HK-2 (cell line): Measurements from ENCODE around the gene PAOX.
"Not testable (repeated sequence)": the region's sequence is repeated elsewhere in the genome, so short reads cannot be mapped to it uniquely, and the experiment has no call there.

Experiments used
- DNase-seq: peaks from one replicate; pipeline ENCODE4 v3.0.0-alpha.2; 2018; ENCODE audit not compliant: unreplicated experiment

PAOX gene

DNA sequence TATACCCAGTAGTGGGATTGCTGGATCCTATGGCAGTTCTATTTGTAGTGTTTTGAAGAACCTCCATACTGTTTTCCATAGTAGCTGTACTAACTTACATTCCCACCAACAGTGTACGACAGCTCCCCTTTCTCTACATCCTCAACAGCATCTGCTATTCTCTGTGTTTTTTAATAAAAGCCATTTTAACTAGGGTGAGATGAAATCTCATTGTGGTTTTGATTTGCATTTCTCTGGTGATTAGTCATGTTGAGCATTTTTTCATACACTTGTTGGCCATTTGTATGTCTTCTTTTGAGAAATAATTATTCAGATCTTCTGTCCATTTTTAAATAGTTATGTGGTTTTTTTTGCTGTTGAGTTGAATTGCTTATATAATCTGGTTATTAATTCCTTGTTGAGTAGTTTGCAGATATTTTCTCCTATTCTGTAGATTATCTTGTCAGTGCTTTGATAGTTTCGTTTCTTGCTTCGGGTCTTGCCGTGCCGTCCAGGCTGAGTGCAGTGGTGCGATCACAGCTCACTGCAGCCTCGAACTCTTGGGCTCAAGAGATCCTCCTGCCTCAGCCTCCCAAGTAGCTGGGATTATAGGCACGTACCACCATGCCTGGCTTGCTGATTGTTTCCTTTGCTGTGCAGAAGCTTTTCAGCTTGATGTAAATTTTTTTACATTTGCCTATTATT, 26.9 kb downstream of the PAOX start:
- no peak for DNase-seq

DNA sequence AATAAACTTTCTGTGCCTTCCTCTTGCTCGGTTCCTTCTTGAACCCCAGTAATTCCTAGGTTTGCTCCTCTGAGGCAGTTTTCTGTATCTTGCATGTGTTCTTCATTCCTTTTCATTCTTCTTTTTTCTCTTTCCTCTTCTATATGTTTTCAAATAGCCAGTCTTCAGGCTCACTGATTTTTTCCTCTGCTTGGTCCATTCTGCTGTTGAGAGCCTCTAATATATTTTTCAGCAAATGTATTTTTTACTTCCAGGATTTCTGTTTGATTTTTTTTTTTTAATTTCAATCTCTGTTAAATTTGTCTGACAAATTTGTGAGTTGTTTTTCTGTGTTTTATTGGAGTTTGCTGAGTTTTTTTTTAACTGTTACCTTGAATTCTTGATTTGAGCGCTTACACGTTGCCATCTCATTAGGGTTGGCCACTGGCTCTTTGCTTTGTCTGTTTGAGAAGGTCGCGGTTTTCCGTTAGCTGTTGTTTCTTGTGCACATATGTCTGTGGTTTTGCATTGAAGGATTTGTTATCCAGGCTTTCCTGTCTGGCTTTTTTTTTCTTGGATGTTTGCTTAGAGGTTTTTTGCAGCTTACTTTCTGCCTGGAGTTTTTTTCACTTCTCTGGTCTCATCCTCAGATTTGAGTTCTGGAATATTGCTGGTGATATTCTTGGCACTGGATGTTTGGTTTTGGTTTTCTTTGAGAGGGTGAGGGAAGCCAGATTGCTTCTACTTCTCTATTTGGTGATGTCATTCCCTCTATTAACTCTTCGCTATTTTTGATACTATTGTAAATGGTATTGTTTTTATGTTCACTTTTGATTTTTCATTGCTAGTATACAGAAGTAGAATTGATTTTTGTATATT, 32.7 kb downstream of the PAOX start:
- DNase-seq, result no peak

DNA sequence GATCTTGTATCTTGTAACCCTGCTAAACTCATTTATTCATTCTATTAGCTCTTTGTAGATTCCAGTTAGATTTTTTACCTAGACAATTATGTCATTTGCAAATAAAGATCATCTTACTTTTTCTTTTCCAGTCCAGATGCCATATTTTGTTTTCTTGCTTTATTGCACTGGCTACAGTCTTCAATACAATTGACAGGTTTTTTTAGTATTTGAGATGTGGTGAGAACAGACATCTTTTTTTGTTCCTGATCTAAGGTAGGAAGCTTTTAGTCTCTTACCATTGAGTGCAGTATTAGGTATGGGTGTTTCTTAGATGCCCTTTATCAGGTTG, 33.3 kb downstream of the PAOX start:
- DNase-seq, result no peak

DNA sequence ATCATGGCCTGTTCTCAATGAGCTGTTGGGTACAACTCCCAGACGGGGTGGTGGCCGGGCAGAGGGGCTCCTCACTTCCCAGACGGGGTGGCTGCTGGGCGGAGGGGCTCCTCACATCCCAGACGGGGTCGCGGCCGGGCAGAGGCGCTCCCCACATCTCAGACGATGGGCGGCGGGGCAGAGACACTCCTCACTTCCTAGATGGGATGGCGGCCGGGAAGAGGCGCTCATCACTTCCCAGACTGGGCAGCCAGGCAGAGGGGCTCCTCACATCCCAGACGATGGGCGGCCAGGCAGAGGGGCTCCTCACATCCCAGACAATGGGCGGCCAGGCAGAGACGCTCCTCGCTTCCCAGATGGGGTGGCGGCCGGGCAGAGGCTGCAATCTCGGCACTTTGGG, 35.3 kb downstream of the PAOX start:
- not testable (repeated sequence) for DNase-seq

DNA sequence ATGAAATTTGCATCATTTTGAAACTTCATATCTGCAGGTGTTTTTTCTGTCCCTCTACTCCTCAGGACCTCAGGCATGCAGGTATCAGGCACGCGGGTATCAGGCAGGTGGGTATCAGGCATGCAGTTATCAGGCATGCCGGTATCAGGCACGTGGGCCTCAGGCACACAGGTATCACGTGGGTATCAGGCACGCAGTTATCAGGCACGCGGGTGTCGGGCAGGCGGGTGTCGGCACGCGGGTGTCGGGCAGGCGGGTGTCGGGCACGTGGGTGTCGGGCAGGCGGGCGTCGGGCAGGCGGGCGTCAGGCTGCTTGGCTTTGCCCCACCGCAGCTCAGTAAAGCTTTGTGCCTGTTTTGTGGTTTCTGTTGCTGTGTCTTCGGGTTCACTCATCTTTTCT, 36.7 kb downstream of the PAOX start:
- DNase-seq, result no peak

DNA sequence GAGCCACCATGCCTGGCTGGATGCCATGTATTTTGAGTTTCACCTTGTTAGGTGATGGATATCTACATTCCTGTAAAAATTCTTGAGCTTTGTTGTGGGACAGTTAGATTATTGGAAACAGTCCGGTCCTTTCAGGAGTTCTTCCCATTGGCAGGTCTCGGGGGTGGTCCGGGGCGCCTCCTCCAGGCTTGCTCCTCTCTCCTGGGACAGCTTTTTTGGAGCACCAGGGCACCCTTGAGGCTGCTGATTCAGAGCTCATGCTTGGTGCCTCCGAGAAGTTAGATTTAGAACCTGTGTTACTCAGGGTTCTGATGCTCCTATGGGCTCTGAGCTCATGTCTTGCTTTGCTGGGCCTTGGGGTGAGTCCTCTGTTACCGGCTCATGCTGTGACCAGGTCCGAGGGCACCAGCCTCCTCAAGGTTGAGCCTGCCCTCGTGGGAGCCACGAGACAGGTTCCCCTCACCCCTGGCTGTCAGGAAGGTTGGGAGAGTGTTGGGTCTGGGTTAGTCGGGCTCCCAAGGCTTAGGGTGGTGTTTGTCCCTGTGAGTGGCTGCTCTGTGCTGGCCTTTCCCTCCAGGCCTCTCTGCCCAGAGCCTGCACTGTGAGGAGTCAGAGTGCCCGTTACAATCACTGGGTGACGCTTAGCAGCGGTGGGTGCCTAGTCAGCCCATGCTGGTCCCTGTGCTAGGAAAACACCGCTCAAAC, 39.4 kb downstream of the PAOX start:
- DNase-seq, result no peak

DNA sequence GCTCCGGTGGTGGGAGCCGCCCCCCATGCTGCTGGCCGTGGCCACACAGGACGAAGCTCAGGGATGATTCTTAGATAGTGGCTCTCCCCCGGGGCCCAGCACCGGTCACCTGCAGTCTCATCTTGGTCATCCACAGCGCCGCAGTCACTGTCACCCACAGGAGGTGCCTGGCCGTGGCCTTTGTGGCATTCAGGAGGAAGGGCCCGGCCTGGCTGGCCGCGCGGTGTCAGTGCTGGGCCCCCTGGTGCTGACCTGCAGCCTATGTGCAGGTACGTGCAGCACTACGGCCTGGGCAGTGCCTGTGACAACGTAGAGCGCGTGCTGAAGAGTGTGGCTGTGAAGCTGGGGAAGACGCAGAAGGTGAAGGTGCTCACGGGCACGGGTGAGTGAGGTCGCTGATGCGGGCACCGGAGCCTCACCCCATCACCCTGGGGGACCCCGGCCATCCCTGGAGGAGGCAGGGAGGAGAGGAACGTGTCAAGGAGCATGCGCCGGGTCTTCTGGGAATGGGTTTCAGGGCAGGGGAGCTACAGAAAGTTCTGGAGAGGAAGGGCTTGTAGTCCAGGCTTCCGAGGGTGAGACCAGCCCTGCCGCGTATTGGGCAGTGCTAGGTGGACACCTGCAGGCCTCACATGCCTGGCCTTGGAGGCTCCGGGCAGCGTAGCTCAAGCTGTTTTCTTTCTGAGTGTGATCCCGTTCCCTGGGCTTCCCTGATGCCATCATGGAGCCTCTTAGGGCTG, 40.3 kb downstream of the PAOX start:
- DNase-seq, result no peak

DNA sequence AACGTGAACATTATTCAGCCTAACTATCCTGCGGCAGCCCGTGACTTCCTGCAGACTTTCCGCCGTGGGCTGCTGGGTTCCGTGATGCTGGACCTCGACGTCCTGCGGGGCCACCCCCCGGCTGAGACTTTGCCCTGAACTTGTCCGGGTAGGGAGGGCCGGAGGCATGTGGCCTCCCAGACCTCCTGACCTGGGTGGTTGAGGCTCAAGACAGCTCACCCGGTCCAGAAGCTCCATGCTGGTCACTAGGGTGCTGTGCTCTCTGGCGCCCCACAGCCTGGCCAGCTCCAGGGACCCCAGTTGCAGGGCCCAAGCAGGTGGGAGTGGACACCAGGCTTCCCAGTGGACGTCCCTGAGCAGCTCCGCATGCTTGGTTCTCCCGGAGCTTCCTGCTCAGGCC, 41.0 kb downstream of the PAOX start:
- DNase-seq, result no peak

DNA sequence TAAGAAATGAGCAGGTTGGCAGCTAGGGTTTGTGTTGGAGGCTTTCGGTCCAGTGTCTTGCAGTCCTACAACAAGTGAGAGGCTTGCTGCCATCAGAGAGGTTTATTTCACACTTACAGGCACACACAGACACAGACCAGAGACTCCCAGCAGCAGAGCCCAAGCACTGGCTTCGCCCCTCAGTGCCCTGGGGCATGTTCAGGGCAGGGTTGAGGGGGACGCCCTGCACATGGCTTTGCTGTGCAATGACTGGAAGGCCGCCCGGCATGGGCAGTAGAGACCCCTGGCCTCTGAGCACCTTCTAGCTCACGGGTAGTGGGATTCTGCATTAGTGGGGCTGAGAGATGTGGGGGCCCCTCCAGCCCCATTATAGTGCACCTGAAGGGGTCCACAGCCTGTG, 41.5 kb downstream of the PAOX start:
- no peak for DNase-seq

DNA sequence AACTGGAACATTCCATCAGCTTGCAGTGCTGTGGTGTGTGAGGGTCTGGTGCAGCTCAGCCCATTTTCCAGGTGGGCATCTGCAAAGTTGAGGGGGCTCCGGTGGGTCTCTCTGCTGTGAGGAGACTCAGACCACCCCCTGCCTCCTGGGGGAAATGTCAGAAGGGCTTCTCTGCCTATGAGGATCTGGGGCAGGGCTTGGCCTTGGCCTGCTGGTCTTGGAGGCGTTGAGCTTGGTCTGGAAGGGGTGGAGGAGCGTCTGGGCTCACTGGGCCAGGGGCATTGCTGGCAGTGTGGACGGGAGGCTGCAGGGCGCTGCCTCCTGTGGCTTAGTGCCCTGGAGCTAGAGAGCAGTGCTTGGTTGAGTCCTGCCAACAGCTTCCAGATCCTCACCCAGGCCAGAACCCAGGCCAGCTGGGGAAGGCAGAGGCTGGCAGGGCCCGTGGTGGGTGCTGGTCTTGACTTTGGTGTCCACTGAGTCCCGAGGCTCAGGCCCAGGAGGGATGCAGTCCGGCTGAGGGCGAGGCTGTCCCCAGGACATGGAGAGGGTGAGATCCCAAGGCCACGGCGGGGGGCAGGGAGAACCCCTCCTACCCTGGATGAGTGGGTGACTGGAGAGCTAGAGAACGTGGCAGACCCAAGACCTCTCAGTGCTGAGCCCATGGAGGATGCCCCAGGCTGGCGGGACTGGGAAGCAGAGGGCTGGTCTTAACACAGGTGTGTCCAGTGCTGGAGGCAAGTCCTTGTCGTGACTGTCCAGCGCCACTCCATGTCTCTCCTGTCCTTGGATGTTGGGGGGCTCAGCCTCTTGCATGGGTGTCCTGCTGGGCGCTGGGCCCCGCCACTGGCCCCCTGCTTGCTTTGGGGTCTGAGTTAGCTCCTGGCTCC, 42.5 kb downstream of the PAOX start:
- no peak for DNase-seq

DNA sequence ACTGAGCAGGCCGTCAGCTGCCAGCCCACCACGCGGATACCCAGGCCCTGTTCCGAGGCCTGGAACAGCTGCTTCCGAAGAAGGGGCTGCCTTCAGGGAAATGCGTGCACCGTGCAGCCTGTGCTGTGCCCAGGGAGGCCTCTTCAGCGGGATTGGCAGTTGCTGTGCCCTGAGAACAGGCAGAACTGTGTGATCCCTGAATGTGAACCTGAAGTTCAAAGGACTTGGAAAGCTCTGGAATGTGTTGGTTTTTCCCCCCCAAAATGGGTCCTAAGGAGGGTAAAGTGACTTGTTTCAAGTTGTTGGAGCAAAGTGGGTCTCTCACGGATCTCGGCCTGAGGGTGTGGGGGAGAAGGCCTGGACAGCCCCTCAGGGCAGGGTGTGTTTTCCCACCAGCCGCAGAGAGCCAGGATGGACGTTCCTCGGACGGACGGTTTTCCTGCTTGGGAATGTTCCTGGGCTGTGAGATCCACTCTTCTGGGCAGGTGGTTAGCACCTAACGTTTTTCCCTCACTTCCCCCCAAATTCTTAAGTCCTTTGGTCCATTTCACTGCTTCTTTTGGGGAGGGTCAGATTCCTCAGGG, 43.3 kb downstream of the PAOX start:
- no peak for DNase-seq

DNA sequence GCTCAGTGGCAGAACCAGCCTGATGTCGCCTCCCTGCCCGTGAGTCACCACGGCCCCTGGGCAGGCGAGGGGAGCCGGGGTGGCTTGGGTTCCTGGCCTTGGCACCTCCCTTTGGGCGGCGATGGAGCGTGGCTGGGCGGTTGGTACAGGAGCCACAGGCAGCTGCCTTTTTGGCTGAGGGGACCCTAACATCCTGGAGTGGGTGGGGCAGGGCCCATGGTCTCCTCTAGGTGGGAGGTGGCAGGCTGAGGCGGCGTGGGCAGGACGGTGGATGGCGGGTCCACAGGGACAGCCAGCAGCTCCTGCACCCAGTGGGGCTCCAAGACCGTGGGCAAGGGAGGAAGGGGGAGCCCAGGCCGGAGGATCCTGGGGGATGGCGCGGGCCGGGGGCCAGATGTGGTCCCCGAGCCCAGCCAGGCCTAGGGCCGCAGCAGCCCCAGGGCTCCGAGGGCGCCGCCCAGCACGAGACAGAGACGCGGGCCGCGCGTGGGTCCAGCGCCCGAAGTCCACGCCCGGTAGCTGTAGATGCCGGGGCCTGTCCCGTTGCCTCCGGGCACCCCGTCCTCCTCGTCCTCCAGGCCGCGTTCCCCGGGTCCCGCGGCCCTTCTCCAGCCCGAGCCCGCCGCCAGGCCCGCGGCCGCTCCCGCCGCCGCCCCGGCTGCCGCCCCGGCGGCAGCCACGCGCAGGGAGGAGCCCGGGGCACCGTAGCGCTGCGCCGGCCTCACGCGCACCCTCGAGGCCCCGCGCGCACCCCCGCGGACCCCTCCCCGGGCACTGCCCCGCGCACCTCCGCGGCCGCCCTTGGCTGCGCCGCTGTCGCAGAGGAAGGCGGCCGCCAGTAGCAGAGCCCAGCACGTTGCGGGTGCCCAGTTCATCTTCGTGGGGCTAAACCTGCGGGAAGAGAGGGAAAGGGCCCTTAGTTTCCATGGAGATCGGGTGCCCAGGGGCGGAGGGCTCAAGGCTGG, 44.0 kb downstream of the PAOX start:
- no peak for DNase-seq

DNA sequence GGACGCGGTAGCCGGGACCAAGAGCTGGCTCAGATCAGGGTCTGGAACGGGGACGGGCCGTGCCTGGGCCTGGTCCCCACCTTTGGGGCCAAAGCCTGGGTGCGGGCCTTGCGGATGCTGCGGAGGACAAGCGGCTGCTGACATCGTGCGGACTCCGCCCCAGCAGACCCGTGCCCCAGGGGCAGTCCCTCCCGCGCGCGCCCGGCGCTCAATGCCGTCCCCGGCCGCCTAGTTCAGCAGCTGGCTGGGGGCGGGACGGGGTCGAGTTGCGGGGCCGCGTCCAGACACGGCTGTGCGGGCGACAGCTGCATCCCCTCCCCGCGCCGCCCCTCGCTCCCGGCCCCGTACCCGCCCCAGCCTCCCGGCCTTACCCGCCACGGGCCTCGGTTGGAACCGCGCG, 45.0 kb downstream of the PAOX start:
- DNase-seq, result not testable (repeated sequence)

DNA sequence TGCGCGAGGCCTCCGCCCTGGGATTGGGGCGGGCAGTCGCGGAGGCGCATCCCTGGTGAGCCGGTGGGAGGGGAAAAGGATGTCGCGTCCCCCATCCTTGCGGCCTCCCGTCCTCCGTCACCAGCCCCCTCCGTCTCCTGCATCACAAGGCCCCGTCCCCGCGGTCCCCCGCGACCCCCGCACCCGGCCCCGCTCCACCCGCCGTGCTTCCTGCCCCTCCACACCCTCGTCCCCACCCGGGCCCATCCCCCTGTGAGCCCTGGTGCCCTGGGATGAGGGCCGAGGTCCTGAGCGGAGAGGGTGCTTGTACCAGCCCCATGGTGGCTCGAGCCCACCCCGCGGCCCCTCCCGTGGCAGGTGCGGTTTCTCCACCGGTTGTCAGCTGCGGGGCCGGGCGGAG, 45.5 kb downstream of the PAOX start, which contains the start of gene SPRN:
SPRN (minus strand) TSS at position 25 of the 400 bp plus-strand sequence. CDS start 944 bp downstream, outside the sequence.
- not testable (repeated sequence) for DNase-seq

DNA sequence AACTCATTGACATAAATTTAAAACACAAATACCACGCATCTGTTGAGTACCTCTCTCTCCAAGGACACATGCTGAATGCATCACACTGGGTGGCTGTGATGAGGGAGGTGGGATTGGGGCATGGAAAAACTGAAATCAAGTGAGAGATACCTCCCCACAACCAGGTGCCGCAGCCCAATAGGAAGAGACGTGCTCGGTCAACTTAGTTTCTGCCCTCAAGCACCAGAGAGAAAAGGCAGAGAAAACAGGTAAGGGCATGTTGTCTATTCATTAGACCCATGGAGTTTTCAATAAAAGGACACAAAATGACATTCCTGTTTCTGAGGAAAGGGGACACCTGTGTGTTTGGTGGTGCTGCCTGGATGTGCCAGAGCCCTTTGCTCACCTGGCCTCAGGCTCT, 50.5 kb downstream of the PAOX start:
- DNase-seq, result not testable (repeated sequence)

DNA sequence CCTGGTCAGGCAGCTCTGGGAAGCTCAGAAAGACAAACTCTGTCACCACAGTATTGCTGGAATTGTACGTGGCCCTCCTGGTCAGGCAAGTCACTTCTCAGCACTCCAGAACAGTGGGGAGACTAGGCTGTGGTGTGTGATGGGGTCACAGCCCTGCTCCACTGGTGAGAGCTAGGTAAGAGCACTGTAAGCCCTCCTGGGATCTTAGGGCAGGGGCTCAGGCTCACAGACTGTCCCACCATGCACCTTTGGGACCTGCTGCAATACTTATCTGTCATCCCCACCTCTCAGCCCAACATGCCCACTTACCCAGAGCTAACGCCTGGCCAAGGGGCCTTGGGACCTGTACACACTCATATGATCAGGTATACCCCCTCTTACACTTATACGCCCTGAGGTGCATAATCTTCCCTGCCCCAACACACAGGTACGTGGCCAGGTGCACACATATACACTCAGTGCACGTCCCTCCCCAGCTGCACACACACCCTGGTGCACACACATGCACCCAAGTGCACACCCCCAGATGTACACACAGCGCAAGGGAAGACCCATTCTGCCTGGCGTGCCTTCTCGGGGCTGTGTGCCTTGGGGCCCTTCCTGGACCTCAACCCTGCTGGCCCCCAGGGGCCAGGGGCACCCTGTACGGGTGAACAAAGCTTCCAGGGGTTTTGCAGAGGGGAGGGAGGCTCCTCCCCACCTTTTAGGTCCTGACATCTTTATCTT, 53.0 kb downstream of the PAOX start:
- not testable (repeated sequence) for DNase-seq

DNA sequence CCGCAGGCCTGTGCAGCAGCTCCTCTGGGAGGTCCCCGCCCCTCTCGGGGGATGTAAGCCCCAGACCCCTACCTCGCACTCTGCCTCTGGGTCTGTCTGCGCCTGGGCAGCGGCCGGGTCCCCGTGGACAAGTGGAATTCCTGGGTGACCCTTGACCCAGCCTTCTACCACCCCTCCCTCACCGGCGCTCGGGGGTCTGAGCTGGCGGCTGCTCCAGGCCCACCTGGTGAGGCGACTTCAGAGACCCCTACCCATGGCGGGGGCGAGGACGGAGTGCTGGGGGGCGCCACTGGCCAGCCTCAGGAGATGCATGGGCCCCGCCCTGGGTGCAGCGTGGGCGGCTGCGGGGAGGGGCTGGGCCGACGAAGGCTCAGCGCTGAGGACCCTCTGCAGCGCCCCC, 53.7 kb downstream of the PAOX start:
- not testable (repeated sequence) for DNase-seq

DNA sequence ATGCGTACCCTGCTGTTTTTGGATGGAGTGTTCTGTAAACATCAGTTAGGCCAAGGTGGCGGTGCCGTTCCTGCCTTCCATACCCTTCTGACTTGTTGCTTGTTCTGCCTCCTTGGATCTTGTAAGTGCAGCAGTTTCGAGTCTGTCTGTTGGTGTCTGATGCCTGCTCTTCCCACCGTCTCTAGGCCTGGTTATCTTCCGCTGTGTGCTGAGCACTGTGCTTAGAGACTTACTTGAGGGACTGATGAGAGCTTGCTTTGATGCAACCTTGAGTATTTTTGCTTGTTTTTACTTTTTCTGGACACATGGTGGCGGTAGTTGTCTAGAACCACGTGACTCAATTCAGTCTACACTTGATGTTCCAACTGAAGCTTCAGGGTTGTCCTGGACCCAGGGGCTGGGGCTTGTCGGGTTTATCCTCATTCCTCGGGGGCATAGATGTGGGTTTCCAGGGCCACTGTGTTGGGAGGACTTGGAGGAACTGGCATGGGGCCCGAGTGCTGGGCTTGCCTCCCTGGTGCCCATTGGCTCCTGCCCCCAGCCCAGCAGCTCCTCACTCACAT, 59.7 kb downstream of the PAOX start:
- DNase-seq, result no peak
